Activated CD4-positive, alpha-beta T cell treated with anti-CD3 and anti-CD28 coated beads, Interleukin-2, Interleukin-4, amounts not matched to agents 100 ng/mL and 50 ng/mL, durations not matched to agents 16 hours and 8 hours (primary cell): ENCODE results near the gene COG8.
"Not testable (repeated sequence)": the region's sequence is repeated elsewhere in the genome, so short reads cannot be mapped to it uniquely, and the experiment has no call there.

Experiments used
- DNase-seq: peaks from one replicate; pipeline ENCODE4 v3.0.0-alpha.2; 2020; ENCODE audit warnings: low spot score

The COG8 gene

GRCh38 chr16:69319381-69319780 is 20.0 kb downstream of the COG8 start:
- DNase-seq: no peak

- no peak for DNase-seq
These were observed 20.5 kb downstream of the COG8 start for GRCh38 chr16:69318911-69319289.

- no peak for DNase-seq
These were observed 21.0 kb downstream of the COG8 start for GRCh38 chr16:69318177-69318910.

GRCh38 chr16:69316595-69317034 is 22.7 kb downstream of the COG8 start:
- no peak for DNase-seq

GRCh38 chr16:69315486-69316311 is 23.7 kb downstream of the COG8 start:
- no peak for DNase-seq

GRCh38 chr16:69314534-69314933 is 24.8 kb downstream of the COG8 start:
- DNase-seq: no peak

GRCh38 chr16:69313469-69313868 is 25.9 kb downstream of the COG8 start:
- DNase-seq: no peak

- peak; percentile 33 for DNase-seq
These were observed 27.6 kb downstream of the COG8 start for GRCh38 chr16:69311533-69312387.

GRCh38 chr16:69310653-69311532 is 28.5 kb downstream of the COG8 start, which contains the start of gene VPS4A:
TSS of gene VPS4A (plus strand) at chr16:69311350. CDS start at chr16:69311512, 162 bp downstream.
- DNase-seq: peak; percentile 97

GRCh38 chr16:69309316-69309715 is 30.0 kb downstream of the COG8 start:
- DNase-seq: no peak

GRCh38 chr16:69307856-69308255 is 31.5 kb downstream of the COG8 start:
- no peak for DNase-seq

- no peak for DNase-seq
These were observed 32.3 kb downstream of the COG8 start for GRCh38 chr16:69307091-69307490.

- DNase-seq: no peak
These were observed 33.3 kb downstream of the COG8 start for GRCh38 chr16:69306031-69306430.

- DNase-seq: no peak
These were observed 37.1 kb downstream of the COG8 start for GRCh38 chr16:69302301-69302700.

- DNase-seq: no peak
These were observed 37.5 kb downstream of the COG8 start for GRCh38 chr16:69301861-69302260.

GRCh38 chr16:69301187-69301586 is 38.2 kb downstream of the COG8 start:
- DNase-seq: no peak

GRCh38 chr16:69298261-69298660 is 41.1 kb downstream of the COG8 start:
- no peak for DNase-seq

- DNase-seq: not testable (repeated sequence)
These were observed 42.6 kb downstream of the COG8 start for GRCh38 chr16:69296771-69297170.

GRCh38 chr16:69294051-69294450 is 45.3 kb downstream of the COG8 start:
- DNase-seq: no peak

- DNase-seq: peak; percentile 25
These were observed 46.0 kb downstream of the COG8 start for GRCh38 chr16:69293401-69293800.

- not testable (repeated sequence) for DNase-seq
These were observed 47.7 kb downstream of the COG8 start for GRCh38 chr16:69291657-69292056.
